HG03457 (cell line): Measurements from ENCODE around the gene ADGRF5.

Experiments used
- ATAC-seq: cut with Tn5 transposase; IDR thresholded peaks from one replicate; pipeline ENCODE4 v1.9.1; 2021; ENCODE audit warnings: moderate number of reproducible peaks; ENCODE audit not compliant: unreplicated experiment

ADGRF5 gene, protein sequence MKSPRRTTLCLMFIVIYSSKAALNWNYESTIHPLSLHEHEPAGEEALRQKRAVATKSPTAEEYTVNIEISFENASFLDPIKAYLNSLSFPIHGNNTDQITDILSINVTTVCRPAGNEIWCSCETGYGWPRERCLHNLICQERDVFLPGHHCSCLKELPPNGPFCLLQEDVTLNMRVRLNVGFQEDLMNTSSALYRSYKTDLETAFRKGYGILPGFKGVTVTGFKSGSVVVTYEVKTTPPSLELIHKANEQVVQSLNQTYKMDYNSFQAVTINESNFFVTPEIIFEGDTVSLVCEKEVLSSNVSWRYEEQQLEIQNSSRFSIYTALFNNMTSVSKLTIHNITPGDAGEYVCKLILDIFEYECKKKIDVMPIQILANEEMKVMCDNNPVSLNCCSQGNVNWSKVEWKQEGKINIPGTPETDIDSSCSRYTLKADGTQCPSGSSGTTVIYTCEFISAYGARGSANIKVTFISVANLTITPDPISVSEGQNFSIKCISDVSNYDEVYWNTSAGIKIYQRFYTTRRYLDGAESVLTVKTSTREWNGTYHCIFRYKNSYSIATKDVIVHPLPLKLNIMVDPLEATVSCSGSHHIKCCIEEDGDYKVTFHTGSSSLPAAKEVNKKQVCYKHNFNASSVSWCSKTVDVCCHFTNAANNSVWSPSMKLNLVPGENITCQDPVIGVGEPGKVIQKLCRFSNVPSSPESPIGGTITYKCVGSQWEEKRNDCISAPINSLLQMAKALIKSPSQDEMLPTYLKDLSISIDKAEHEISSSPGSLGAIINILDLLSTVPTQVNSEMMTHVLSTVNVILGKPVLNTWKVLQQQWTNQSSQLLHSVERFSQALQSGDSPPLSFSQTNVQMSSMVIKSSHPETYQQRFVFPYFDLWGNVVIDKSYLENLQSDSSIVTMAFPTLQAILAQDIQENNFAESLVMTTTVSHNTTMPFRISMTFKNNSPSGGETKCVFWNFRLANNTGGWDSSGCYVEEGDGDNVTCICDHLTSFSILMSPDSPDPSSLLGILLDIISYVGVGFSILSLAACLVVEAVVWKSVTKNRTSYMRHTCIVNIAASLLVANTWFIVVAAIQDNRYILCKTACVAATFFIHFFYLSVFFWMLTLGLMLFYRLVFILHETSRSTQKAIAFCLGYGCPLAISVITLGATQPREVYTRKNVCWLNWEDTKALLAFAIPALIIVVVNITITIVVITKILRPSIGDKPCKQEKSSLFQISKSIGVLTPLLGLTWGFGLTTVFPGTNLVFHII (N-terminal part only)

GRCh38 chr6:46921731-46922130, at the start of gene ADGRF5:
Gene ADGRF5 (minus strand): TSS chr6:46921938. CDS start chr6:46906762, 15,176 bp downstream.
- no peak for ATAC-seq

- no peak for ATAC-seq
Observed at GRCh38 chr6:46969206-46969605, 47.5 kb upstream of the ADGRF5 start.

DNA sequence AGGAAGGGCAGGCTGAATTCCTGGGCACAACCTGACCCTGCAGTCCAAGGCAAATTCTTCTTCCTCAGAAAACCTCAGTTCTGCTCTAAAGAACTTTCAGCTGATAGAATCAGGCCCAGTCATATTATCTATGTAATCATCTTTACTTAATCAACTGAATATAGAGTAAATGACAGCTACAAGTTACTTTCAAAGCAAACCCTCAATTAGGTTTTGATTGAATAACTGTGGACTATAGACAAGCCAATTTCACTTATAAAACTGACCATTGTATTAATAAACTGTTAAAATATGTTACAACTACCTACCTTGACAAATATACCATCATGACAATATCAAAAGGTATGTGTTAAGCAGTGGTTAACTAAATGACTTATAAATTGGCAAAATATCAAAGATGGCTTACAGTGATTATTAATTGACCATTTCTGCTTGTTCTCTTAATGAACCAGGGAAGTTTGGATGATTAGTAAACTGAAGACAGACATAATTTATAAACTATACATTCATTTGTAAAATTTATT, 46.1 kb upstream of the ADGRF5 start:
- ATAC-seq: no peak

DNA sequence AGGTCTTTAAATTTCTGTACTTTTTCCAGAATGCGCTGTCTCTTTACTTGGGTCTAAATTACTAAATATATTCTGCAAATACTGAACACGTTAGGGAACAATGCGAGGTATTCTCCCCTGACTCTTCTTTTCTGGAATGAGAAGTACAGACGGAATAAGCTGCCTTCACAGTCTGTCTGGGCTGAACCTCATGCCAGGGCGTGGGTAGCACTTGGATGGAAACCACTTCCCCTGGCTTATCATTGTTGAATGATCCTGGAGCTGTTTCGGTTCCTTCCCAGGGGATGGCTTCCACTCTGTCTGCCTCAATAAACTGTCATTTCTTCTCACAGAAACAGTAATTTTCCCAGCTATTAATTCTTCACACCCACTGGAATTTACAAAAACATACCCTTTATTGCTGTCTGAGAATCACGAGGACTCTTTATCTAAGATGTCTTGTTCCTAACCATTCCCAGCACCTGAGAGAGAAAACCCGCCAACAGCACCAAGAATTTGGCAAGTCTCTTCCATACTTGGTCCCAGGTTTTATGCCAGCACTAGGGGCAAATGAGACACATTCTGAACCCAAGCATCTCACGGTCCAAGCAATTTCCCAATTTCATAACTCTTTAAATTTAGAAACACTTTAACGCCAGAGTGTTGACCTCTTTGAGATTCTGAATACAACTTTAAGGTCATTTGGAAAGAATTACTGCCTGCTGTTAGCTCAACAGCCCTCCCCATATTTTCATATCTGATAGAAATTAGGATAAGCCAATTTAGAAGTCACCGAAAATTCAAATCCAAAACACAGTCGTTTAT, 43.2 kb upstream of the ADGRF5 start:
- no peak for ATAC-seq

GRCh38 chr6:46963626-46964025, 41.9 kb upstream of the ADGRF5 start:
- ATAC-seq: no peak

- no peak for ATAC-seq
Observed at GRCh38 chr6:46963039-46963438, 41.3 kb upstream of the ADGRF5 start.

GRCh38 chr6:46961711-46962110, 40.0 kb upstream of the ADGRF5 start:
- no peak for ATAC-seq

DNA sequence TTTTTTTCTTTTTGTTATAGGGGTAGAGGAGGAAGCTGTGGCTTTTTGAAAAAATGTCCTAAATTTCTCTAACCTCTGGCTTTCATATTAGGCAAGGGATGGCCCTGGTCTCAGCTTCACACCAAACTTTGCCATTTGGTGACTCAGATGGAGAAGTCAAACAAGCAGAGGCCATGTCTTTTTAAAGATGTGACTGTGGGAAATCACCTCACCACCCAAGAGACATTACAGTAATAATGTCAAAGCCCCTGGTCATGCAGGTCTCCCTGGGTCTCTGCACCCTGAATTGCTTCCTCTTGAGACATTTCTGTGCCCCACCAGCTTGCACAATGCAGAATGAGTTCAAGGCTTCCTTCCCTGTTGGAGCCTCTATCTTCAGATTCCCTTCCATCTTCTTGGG, 39.5 kb upstream of the ADGRF5 start:
- no peak for ATAC-seq

DNA sequence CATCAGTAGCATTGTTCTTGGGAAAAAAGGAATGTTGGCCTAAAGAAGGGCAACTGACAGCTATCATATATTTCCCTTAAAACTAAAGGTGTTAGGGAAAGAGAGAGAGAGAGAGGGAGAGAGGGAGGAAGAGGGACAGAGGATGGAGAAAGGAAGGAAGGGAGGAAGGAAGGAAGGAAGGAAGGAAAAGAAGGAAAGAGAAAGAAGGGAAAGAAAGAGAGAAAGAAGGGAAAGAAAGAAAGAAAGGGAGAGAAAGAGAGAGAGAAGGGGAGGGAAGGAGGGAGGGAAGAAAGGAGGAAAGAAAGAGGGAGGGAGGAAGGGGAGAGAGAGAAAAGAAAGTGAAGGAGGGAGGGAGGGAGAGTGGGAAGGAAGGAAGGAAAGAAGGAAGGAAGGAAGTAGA, 37.7 kb upstream of the ADGRF5 start:
- no peak for ATAC-seq

GRCh38 chr6:46956409-46956808, 34.7 kb upstream of the ADGRF5 start:
- no peak for ATAC-seq

- no peak for ATAC-seq
Observed at GRCh38 chr6:46954837-46955451, 33.2 kb upstream of the ADGRF5 start.

DNA sequence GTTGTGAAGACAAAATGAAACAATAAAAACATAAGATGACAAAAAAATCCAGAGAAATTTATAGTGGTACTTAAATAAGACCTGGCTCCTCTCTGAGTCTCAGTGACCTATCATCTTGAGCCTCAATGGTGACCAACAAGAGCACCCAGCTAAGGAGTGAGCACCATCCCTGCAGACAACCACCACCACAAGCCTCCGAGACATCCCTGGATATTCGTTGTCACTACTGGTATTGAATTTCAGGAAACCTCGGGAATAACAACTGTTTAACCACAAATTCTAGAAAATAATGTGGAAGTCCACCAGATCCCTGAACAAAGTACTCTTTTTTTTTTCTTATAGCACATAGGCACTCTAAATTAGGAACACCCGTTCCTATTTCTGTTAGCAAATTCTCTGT, 32.2 kb upstream of the ADGRF5 start:
- ATAC-seq: no peak

GRCh38 chr6:46949632-46950280, 28.0 kb upstream of the ADGRF5 start:
- ATAC-seq: no peak

GRCh38 chr6:46948699-46949098, 27.0 kb upstream of the ADGRF5 start:
- ATAC-seq: no peak

GRCh38 chr6:46947497-46947896, 25.8 kb upstream of the ADGRF5 start:
- ATAC-seq: no peak

GRCh38 chr6:46940433-46941226, 18.9 kb upstream of the ADGRF5 start:
- no peak for ATAC-seq

GRCh38 chr6:46937642-46938041, 15.9 kb upstream of the ADGRF5 start:
- no peak for ATAC-seq

GRCh38 chr6:46935687-46936086, 13.9 kb upstream of the ADGRF5 start:
- no peak for ATAC-seq
